ENCODE data around the gene LYST.

- TF ChIP-seq CTCF (conservative IDR thresholded peaks at IDR 0.05; ENCODE audit: low read length) = no peak
- TF ChIP-seq EZH2phosphoT487 (IDR thresholded peaks at IDR 0.05; ENCODE audit: borderline replicate concordance, low read depth, low read length) = no peak
Observed at GRCh38 chr1:235613602-235614001, 253.1 kb downstream of the LYST start.

All from OCI-LY7 (cell line).